Thymus (tissue), 11 donors: Measurements from ENCODE around the gene DOCK9. TPM values are rescaled to one million over a fixed set of nuclear protein-coding genes. Genes with fewer than 3 reads are reported as not detected.

ENCODE experiments used
- DNase-seq, 9 donors: peaks; one replicate each; pipeline ENCODE4 v3.0.0-alpha.2; 2013; ENCODE audit warnings: low spot score in 9 of 9, low read depth in 6 of 9, missing footprints in 1 of 9
- H3K27ac ChIP-seq, 2 donors: one replicate each; pipeline ENCODE4 v1.5.1; 2013; ENCODE audit warnings: control low read depth in 1 of 2, low read depth in 1 of 2, low read length in 1 of 2, mild to moderate bottlenecking in 1 of 2, moderate library complexity in 1 of 2
- H3K27me3 ChIP-seq, 2 donors: one replicate each; pipeline ENCODE4 v1.5.1; 2013; ENCODE audit warnings: low read length in 1 of 2; ENCODE audit not compliant: control insufficient read depth in 2 of 2, insufficient read depth in 1 of 2
- H3K36me3 ChIP-seq, 2 donors: one replicate each; pipeline ENCODE4 v1.5.1; 2013; ENCODE audit warnings: low read length in 1 of 2, mild to moderate bottlenecking in 1 of 2, moderate library complexity in 1 of 2; ENCODE audit not compliant: control insufficient read depth in 2 of 2, insufficient read depth in 2 of 2
- H3K4me1 ChIP-seq, 2 donors: one replicate each; pipeline ENCODE4 v1.5.1; 2013; ENCODE audit warnings: low read length in 2 of 2; ENCODE audit not compliant: control insufficient read depth in 2 of 2, insufficient read depth in 2 of 2
- H3K4me3 ChIP-seq, 2 donors: one replicate each; pipeline ENCODE4 v1.5.1; 2013; ENCODE audit warnings: low read length in 2 of 2, control low read depth in 1 of 2, mild to moderate bottlenecking in 1 of 2
- H3K9me3 ChIP-seq, 2 donors: one replicate each; pipeline ENCODE4 v1.5.1; 2013; ENCODE audit warnings: low read length in 1 of 2, mild to moderate bottlenecking in 1 of 2; ENCODE audit not compliant: control insufficient read depth in 2 of 2, insufficient read depth in 1 of 2
- WGBS: extraction: QIAGEN DNeasy Blood & Tissue Kit; methylation state at CpG from one replicate; pipeline ENCODE4 v1.1.7; 2013; 5-methylcytosine and 5-hydroxymethylcytosine counted together
- polyA plus RNA-seq: library from polyadenylated mRNA; stranded (reverse); fragments of 200-250 nt; gene quantifications from one replicate; pipeline ENCODE4 v1.2.3, GENCODE V29; 2013
- total RNA-seq: library from RNA; stranded (reverse); fragments of 120-200 nt; gene quantifications from one replicate; pipeline ENCODE4 v1.2.4, GENCODE V29; 2013
- donor health status: healthy.

The DOCK9 gene
- total and polyA plus RNA-seq, 2 donors, result 34.0 to 37.9 TPM

- Histone ChIP-seq H3K36me3 (no peaks in the 10 kb centered on the region), H3K4me3 (no peak overlapping the region), H3K27me3 (no peaks in the 10 kb centered on the region), H3K27ac (no peak overlapping the region), H3K9me3 (no peaks in the 10 kb centered on the region), H3K4me1 (peaks cover 27 to 57% of the 10 kb centered on the region in 2 donors)
- 63% methylated on average over 3 of the region's 3 CpGs for WGBS
- no peak for DNase-seq
Observed at GRCh38 chr13:98972059-98972458, 5.8 kb downstream of the DOCK9 start.

- 96% methylated on average over 5 of the region's 5 CpGs for WGBS
- Histone ChIP-seq H3K36me3 (no peaks in the 10 kb centered on the region), H3K4me3 (no peak overlapping the region), H3K9me3 (no peaks in the 10 kb centered on the region), H3K27me3 (no peaks in the 10 kb centered on the region), H3K27ac (no peak overlapping the region), H3K4me1 (peaks cover 19 to 43% of the 10 kb centered on the region in 2 donors)
- no peak for DNase-seq
Observed at GRCh38 chr13:98970330-98970729, 7.5 kb downstream of the DOCK9 start.

GRCh38 chr13:98967491-98967890 lies 10.4 kb downstream of the DOCK9 start:
- no peaks in the 10 kb centered on the region for H3K9me3 ChIP-seq
- WGBS, result 96% methylated on average over 4 of the region's 4 CpGs
- no peaks in the 10 kb centered on the region for H3K27me3 ChIP-seq
- no peak overlapping the region for H3K4me3 ChIP-seq
- no peak for DNase-seq
- peaks cover 3 to 4% of the 10 kb centered on the region in 2 donors for H3K36me3 ChIP-seq
- no peak overlapping the region for H3K27ac ChIP-seq
- H3K4me1 ChIP-seq, result peaks cover 4 to 20% of the 10 kb centered on the region in 2 donors

- no peaks in the 10 kb centered on the region for H3K27me3 ChIP-seq
- H3K4me3 ChIP-seq, result no peak overlapping the region
- peaks cover 4 to 15% of the 10 kb centered on the region in 2 donors for H3K4me1 ChIP-seq
- peaks cover 3 to 4% of the 10 kb centered on the region in 2 donors for H3K36me3 ChIP-seq
- DNase-seq, result no peak
- no peak overlapping the region for H3K27ac ChIP-seq
- no peaks in the 10 kb centered on the region for H3K9me3 ChIP-seq
- WGBS, result 98% methylated on average over 11 of the region's 11 CpGs
Observed at GRCh38 chr13:98966019-98966418, 11.8 kb downstream of the DOCK9 start.

- Histone ChIP-seq H3K4me3 (no peak overlapping the region), H3K36me3 (peaks cover 5 to 7% of the 10 kb centered on the region in 2 donors), H3K27ac (no peak overlapping the region), H3K9me3 (no peaks in the 10 kb centered on the region), H3K4me1 (peaks cover 4 to 14% of the 10 kb centered on the region in 2 donors), H3K27me3 (no peaks in the 10 kb centered on the region)
- 93% methylated on average over 2 of the region's 2 CpGs for WGBS
- no peak for DNase-seq
Observed at GRCh38 chr13:98965325-98965724, 12.5 kb downstream of the DOCK9 start.

- H3K27ac ChIP-seq, result no peak overlapping the region
- H3K36me3 ChIP-seq, result peaks cover 6 to 11% of the 10 kb centered on the region in 2 donors
- peaks cover 2 to 5% of the 10 kb centered on the region in 2 donors for H3K4me1 ChIP-seq
- no peaks in the 10 kb centered on the region for H3K27me3 ChIP-seq
- H3K4me3 ChIP-seq, result no peak overlapping the region
- WGBS, result 81% methylated on average over 2 of the region's 2 CpGs
- DNase-seq, result no peak
- no peaks in the 10 kb centered on the region for H3K9me3 ChIP-seq
Observed at GRCh38 chr13:98963917-98964316, 13.9 kb downstream of the DOCK9 start.

GRCh38 chr13:98962901-98963590 lies 14.8 kb downstream of the DOCK9 start:
- DNase-seq, result no peak
- H3K36me3 ChIP-seq, result peaks cover 6 to 11% of the 10 kb centered on the region in 2 donors
- no peak overlapping the region for H3K4me3 ChIP-seq
- H3K27me3 ChIP-seq, result no peaks in the 10 kb centered on the region
- peaks cover 2 to 7% of the 10 kb centered on the region in 2 donors for H3K4me1 ChIP-seq
- H3K9me3 ChIP-seq, result no peaks in the 10 kb centered on the region
- 97% methylated on average over 9 of the region's 9 CpGs for WGBS
- no peak overlapping the region for H3K27ac ChIP-seq

GRCh38 chr13:98961503-98962105 lies 16.3 kb downstream of the DOCK9 start:
- Histone ChIP-seq H3K4me3 (no peak overlapping the region), H3K9me3 (no peaks in the 10 kb centered on the region), H3K27ac (no peak overlapping the region), H3K4me1 (peaks cover 2 to 12% of the 10 kb centered on the region in 2 donors), H3K27me3 (no peaks in the 10 kb centered on the region), H3K36me3 (peaks cover 6 to 11% of the 10 kb centered on the region in 2 donors)
- DNase-seq, result no peak
- 98% methylated on average over 7 of the region's 7 CpGs for WGBS

- Histone ChIP-seq H3K9me3 (no peaks in the 10 kb centered on the region), H3K4me3 (no peak overlapping the region), H3K4me1 (peaks cover 2 to 12% of the 10 kb centered on the region in 2 donors), H3K27ac (no peak overlapping the region), H3K27me3 (no peaks in the 10 kb centered on the region), H3K36me3 (peaks cover 6 to 11% of the 10 kb centered on the region in 2 donors)
- no peak for DNase-seq
- WGBS, result 97% methylated on average over 11 of the region's 11 CpGs
Observed at GRCh38 chr13:98960606-98961502, 17.0 kb downstream of the DOCK9 start.
